ENCODE results near the gene NOVA2. TPM values are rescaled to one million over a fixed set of nuclear protein-coding genes. Genes with fewer than 3 reads are reported as not detected.

Gene NOVA2
- total and polyA plus RNA-seq, 2 donors from 2014 or later, result 0.95 to 8.5 TPM

- Histone ChIP-seq H3K36me3 (ENCODE audit: control insufficient read depth in 2 of 3, insufficient read depth in 3 of 3, low read length in 3 of 3) (no peaks in the 10 kb centered on the region), H3K27ac (ENCODE audit: low read depth in 2 of 2, low read length in 2 of 2) (no peak overlapping the region), H3K4me3 (ENCODE audit: low read length in 3 of 3) (no peak overlapping the region), H3K9me3 (ENCODE audit: control insufficient read depth in 2 of 3, insufficient read depth in 1 of 3, low read length in 3 of 3) (no peaks in the 10 kb centered on the region), H3K27me3 (ENCODE audit: control insufficient read depth, insufficient read depth, low read length) (peaks cover 2% of the 10 kb centered on the region), H3K9ac (ENCODE audit: low read length in 3 of 3) (no peak overlapping the region), H3K4me1 (ENCODE audit: control insufficient read depth in 2 of 3, insufficient read depth in 2 of 3, low read depth in 1 of 3, low read length in 3 of 3) (no peaks in the 10 kb centered on the region)
- no peak for FAIRE-seq
- TF ChIP-seq CTCF (IDR thresholded peaks at IDR 0.05; ENCODE audit: borderline replicate concordance, extremely low read depth, insufficient read depth), result no peak
- DNase-seq, result no peak
- intact Hi-C loops (cut with DNase I), result no loop called here
These were observed 39.9 kb downstream of the NOVA2 start for GRCh38 chr19:45933759-45934158.

- intact Hi-C loops (cut with DNase I), result no loop called here
- no peak for FAIRE-seq
These were observed 42.6 kb downstream of the NOVA2 start for GRCh38 chr19:45931055-45931454.

GRCh38 chr19:45929247-45929646 lies 44.4 kb downstream of the NOVA2 start:
- Histone ChIP-seq H3K4me1 (ENCODE audit: control insufficient read depth in 2 of 3, insufficient read depth in 2 of 3, low read depth in 1 of 3, low read length in 3 of 3) (no peaks in the 10 kb centered on the region), H3K4me3 (ENCODE audit: low read length in 3 of 3) (no peak overlapping the region), H3K9ac (ENCODE audit: low read length in 3 of 3) (no peak overlapping the region), H3K27me3 (ENCODE audit: control insufficient read depth, insufficient read depth, low read length) (no peaks in the 10 kb centered on the region), H3K27ac (ENCODE audit: low read depth in 2 of 2, low read length in 2 of 2) (no peak overlapping the region), H3K9me3 (ENCODE audit: control insufficient read depth in 2 of 3, insufficient read depth in 1 of 3, low read length in 3 of 3) (no peaks in the 10 kb centered on the region), H3K36me3 (ENCODE audit: control insufficient read depth in 2 of 3, insufficient read depth in 3 of 3, low read length in 3 of 3) (no peaks in the 10 kb centered on the region)
- DNase-seq (no peak), FAIRE-seq (no peak)
- intact Hi-C loops (cut with DNase I), result no loop called here
- TF ChIP-seq CTCF (IDR thresholded peaks at IDR 0.05; ENCODE audit: borderline replicate concordance, extremely low read depth, insufficient read depth), result no peak

More at GRCh38 chr19:45931055-45931454, 42.6 kb downstream of the NOVA2 start:
- Histone ChIP-seq H3K4me1 (ENCODE audit: control insufficient read depth in 2 of 3, insufficient read depth in 2 of 3, low read depth in 1 of 3, low read length in 3 of 3) (no peaks in the 10 kb centered on the region), H3K36me3 (ENCODE audit: control insufficient read depth in 2 of 3, insufficient read depth in 3 of 3, low read length in 3 of 3) (no peaks in the 10 kb centered on the region), H3K27me3 (ENCODE audit: control insufficient read depth, insufficient read depth, low read length) (no peaks in the 10 kb centered on the region), H3K9me3 (ENCODE audit: control insufficient read depth in 2 of 3, insufficient read depth in 1 of 3, low read length in 3 of 3) (no peaks in the 10 kb centered on the region), H3K27ac (ENCODE audit: low read depth in 2 of 2, low read length in 2 of 2) (no peak overlapping the region), H3K9ac (ENCODE audit: low read length in 3 of 3) (no peak overlapping the region), H3K4me3 (ENCODE audit: low read length in 3 of 3) (no peak overlapping the region)
- no peak for TF ChIP-seq CTCF (IDR thresholded peaks at IDR 0.05; ENCODE audit: borderline replicate concordance, extremely low read depth, insufficient read depth)
- peak in 1 of 5 donors; percentile 21 for DNase-seq
